Measurements from ENCODE around the gene ARMC12.

- no peak for TF ChIP-seq CTCF (conservative IDR thresholded peaks at IDR 0.05; ENCODE audit: low read depth, low read length)
- TF ChIP-seq FOS (IDR thresholded peaks at IDR 0.05; ENCODE audit: low read depth, low read length) = no peak
- no peak for TF ChIP-seq MAFK (IDR thresholded peaks at IDR 0.05; ENCODE audit: low read depth, low read length)
- TF ChIP-seq RFX5 (IDR thresholded peaks at IDR 0.05; ENCODE audit: low read depth, low read length) = no peak
- TF ChIP-seq MXI1 (IDR thresholded peaks at IDR 0.05; ENCODE audit: borderline replicate concordance, low read depth, low read length) = no peak
Observed at GRCh38 chr6:35771343-35771627, 34.5 kb downstream of the ARMC12 start.
